ENCODE data around the gene AEBP1.

GRCh38 chr7:44060948-44061644 lies 43.0 kb upstream of the AEBP1 start:
- no peak for TF ChIP-seq POLR2AphosphoS5 (IDR thresholded peaks at IDR 0.05; ENCODE audit: low read depth, low read length)
- TF ChIP-seq SIN3A (IDR thresholded peaks at IDR 0.05; ENCODE audit: borderline replicate concordance, insufficient read depth, low read length), result no peak
- no peak for TF ChIP-seq REST (IDR thresholded peaks at IDR 0.05; ENCODE audit: insufficient read depth in 1 of 2, low read depth in 2 of 2, low read length in 2 of 2)
- TF ChIP-seq TAF1 (IDR thresholded peaks at IDR 0.05; ENCODE audit: borderline replicate concordance, insufficient read depth, low read length), result no peak
